Activated CD8-positive, alpha-beta memory T cell treated with anti-CD3 and anti-CD28 coated beads for 36 hours (primary cell): Measurements from ENCODE around the gene BNC1. TPM values are rescaled to one million over a fixed set of nuclear protein-coding genes. Genes with fewer than 3 reads are reported as not detected.

ENCODE experiments used
- total RNA-seq, 2 experiments: library from RNA; stranded (reverse); gene quantifications; one replicate each; pipeline ENCODE4 v1.2.3, GENCODE V29; 2021

BNC1 gene
- total RNA-seq, 2 experiments from 2014 or later, result not detected

Other genes starting within 250 kb of the BNC1 start
- gene BTBD1, start 217.4 kb downstream of the BNC1 start, total RNA-seq, result 10 to 100 TPM; 56.5 to 58.0 TPM
- 1 to 10 TPM; 2.1 to 2.6 TPM for gene TM6SF1, start 177.0 kb downstream of the BNC1 start, total RNA-seq
- gene HDGFL3, start 76.8 kb downstream of the BNC1 start, total RNA-seq, result 1 to 10 TPM; 6.9 to 7.4 TPM
- gene SH3GL3, start 162.7 kb upstream of the BNC1 start, total RNA-seq, result not detected